ENCODE measurements around the gene GNAO1.

DNA sequence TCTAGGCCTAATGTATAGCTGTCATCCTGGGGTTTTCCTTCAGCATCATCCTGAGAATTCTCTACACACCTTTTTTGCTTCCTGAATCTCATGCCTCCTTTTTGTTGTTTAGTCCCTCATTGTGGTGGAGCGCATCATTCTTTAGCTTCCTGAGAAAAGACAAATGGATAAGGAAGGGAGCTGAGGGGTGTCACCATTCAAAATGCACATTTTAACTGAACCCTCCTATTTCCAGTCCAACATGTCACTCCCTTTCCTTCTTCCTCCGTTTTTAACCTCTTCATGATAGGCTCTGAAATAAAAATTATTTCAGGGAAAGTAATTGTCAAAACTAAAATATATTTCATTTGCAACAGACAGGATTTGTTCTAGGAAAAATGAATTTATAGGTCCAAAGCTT lies 39.7 kb upstream of the GNAO1 start:
- TF ChIP-seq POLR2AphosphoS5 (IDR thresholded peaks at IDR 0.05; ENCODE audit: low read depth) (no peak), GABPA (IDR thresholded peaks at IDR 0.05; ENCODE audit: low read depth) (no peak)
